Stimulated activated CD4-positive, alpha-beta T cell treated with anti-CD3 and anti-CD28 coated beads, Interleukin-2, amount 100 ng/mL, for 4 hours (primary cell): ENCODE measurements around the gene NOL9.
"Not testable (repeated sequence)": the region's sequence is repeated elsewhere in the genome, so short reads cannot be mapped to it uniquely, and the experiment has no call there.

Experiments used
- DNase-seq: peaks from one replicate; pipeline ENCODE4 v3.0.0-alpha.2; 2020; ENCODE audit warnings: low read depth

Gene NOL9

DNA sequence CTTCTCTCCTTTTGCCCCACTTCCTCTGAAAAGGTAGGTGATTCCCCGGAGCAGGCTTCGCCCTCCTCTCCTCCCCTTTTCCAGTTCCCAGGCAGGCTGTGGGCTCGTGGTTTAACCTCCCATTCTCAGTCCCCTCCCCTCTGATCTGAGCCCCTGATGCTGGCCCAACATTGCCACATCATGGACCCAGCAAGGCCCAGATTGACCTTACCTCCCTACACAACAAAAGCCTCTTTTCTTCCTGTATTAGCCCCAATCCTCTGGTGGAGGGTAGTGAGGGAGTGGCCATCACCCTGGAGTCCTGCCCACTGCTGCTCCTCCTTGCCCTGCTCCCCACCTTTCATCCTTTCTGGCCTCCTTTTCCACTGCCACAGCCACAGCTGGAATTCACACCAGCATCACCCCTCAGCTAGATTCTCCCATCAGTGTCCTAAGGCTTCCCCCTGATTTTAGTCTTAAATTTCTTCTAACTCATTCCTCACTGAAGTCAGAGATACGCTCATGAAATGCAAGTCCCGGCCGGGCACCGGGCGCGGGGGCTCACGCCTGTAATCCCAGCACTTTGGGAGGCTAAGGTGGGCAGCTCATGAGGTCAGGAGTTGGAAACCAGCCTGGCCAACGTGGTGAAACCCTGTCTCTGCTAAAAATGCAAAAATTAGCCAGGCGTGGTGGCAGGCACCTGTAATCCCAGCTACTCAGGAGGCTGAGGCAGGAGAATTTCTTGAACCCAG, 18.5 kb upstream of the NOL9 start:
- no peak for DNase-seq

DNA sequence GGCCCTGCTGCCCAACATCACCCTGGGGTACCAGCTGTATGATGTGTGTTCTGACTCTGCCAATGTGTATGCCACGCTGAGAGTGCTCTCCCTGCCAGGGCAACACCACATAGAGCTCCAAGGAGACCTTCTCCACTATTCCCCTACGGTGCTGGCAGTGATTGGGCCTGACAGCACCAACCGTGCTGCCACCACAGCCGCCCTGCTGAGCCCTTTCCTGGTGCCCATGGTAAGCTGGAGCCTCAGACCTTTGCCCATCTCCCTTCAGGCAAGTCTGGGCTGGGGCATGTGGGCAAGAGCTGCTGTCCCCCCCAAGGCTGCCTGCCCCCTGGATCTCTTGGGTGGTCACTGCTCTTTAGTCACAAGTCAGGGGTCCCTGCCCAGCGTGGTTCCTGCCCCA, 16.7 kb upstream of the NOL9 start:
- no peak for DNase-seq

- no peak for DNase-seq
Measured at GRCh38 chr1:6570100-6570499, 15.8 kb upstream of the NOL9 start.

GRCh38 chr1:6569033-6569432, 14.7 kb upstream of the NOL9 start:
- no peak for DNase-seq

GRCh38 chr1:6560267-6560666, 6.0 kb upstream of the NOL9 start:
- no peak for DNase-seq

DNA sequence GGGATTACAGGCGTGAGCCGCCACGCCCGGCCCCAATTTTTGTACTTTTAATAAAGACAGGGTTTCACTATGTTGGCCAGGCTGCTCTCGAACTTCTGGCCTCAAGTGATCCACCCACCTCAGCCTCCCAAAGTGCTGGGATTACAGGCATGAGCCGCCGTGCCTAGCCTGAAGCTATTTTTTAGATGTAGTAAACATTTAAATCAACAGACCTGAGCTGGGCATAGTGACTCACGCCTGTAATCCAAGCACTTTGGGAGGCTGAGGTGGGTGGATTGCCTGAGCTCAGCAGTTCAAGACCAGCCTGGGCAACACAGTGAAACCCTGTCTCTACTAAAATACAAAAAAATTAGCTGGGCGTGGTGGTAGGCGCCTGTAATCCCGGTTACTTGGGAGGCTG, 4.8 kb upstream of the NOL9 start:
- DNase-seq, result not testable (repeated sequence)

DNA sequence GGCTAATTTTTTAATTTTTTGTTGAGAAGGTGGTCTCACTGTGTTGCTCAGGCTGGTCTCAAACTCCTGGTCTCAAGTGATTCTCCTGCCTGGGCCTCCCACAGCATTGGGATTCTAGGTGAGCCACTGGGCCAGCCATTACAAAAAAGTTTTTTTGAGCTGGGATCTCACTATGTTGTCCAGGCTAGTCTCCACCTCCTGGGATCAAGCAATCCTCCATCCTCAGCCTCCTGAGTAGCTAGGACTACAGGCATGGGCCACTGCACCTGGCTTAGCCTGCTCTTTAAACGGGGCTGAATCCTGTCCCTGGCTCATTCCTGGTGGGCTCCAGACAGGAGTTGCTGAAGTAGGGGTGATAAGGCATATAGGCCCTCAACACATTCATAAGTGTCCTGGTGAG, 3.3 kb upstream of the NOL9 start:
- DNase-seq, result no peak

GRCh38 chr1:6554907-6555778, 830 bp upstream of the NOL9 start, which contains the start of gene TAS1R1:
Gene TAS1R1 (plus strand): TSS chr1:6555307. CDS start chr1:6555374, 67 bp downstream.
- DNase-seq, result no peak

GRCh38 chr1:6547301-6547700, 7.0 kb downstream of the NOL9 start:
- no peak for DNase-seq

GRCh38 chr1:6546326-6546725, 8.0 kb downstream of the NOL9 start:
- DNase-seq, result no peak

DNA sequence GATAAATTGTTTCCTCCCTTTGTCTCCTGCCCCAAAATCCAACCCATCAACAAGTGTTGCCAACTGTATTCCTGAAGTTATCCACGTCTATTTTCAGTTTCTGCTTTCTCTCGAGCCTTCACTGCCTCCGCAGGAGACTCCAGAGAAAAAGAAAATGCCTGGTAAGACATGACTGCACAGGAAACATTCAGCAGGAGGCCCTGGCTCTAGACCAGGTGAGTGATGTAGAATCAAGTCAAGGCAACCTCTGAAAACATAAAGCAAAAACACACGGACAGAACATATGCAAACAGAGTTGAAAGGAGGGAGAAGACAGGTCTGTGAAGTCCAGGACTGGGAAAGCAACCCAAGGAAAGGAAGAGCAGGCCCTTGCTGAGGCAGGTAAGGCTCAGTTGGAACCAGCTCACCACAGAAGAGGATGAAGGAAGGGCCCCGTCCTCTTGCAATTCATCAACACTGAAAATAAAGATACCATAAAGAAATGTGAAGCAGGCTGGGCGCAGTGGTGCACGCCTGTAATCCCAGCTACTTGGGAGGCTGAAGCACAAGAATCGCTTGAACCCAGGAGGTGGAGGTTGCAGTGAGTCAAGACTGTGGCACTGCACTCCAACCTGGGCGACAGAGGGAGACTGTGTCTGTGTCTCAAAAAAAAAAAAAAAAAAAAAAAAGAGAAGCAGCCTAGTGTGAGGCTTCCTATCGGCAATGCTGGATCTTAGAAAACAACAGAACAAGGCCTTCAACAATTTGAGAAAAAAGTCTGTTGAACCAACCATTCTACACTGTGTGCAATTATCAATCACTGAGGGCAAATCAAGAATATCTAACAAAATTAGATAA, 8.8 kb downstream of the NOL9 start:
- no peak for DNase-seq

- DNase-seq, result peak; percentile 2
Measured at GRCh38 chr1:6544831-6545230, 9.5 kb downstream of the NOL9 start.

- no peak for DNase-seq
Measured at GRCh38 chr1:6538956-6539355, 15.4 kb downstream of the NOL9 start.

DNA sequence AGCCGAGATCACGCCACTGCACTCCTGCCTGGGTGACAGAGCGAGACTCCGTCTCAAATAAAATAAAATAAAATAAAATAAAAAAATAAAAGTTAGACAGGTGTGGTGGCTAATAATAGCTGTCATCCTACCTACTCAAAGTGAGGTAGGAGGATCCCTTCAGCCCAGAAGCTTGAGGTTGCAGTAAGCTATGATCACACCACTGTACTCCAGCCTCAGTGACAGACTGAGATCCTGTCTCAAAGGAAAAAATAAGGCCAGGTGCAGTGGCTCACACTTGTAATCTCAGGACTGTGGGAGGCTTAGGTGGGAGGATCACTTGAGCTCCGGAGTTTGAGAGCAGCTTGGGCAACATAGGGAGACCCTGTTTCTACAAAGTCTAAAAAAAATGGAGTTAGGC, 18.0 kb downstream of the NOL9 start:
- no peak for DNase-seq

- DNase-seq, result no peak
Measured at GRCh38 chr1:6535214-6535613, 19.1 kb downstream of the NOL9 start.

GRCh38 chr1:6534248-6534822, 20.0 kb downstream of the NOL9 start:
- no peak for DNase-seq

DNA sequence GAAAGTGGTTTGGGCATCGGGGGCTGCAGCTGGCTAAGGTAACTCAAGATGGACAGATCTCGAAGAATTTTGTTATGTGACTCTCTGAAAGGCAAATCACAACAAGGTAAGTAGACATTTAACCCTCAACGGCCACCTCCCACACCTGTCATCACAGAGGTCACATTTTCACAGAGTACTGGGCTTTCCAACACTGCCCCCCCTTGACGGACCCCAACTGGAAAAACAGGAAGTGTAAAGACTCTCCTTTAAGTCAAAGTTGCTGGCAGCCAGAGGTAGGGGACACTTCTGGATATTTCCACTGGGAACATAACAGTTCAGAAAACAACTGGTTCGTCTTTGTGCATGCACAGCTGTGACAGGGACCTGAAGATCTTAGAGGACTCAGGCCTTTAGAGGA, 22.3 kb downstream of the NOL9 start:
- DNase-seq, result no peak

DNA sequence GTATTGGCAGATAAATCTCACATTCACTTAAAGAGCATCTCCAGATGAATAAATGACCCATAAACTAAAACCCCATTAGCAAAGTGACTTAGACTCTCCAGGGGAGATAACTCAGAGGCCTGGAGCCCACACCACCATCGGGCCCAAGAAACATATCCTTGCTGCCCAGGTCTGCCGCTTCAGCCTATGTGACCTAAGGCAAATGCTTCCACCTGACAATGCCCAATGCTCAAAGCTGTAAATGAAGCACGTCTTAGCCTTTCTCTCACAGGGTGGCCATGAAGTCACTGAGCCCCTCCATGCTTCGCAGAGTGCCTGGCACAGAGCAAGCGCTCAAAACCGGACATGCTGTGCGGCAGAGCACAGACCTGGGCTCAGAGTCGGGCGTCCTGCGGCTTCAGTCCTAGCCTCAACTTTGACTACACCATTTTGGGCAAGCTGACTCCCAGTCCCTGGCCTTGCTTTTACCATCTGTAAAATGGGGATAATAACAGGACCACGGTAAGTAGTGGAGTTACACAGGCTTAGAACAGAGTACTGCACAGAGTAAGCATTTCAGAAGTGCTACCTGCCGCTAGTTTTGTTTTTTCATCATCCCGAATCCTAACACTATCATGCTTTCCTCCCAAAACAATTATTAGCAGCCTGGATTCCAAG, 23.7 kb downstream of the NOL9 start:
- DNase-seq, result no peak

DNA sequence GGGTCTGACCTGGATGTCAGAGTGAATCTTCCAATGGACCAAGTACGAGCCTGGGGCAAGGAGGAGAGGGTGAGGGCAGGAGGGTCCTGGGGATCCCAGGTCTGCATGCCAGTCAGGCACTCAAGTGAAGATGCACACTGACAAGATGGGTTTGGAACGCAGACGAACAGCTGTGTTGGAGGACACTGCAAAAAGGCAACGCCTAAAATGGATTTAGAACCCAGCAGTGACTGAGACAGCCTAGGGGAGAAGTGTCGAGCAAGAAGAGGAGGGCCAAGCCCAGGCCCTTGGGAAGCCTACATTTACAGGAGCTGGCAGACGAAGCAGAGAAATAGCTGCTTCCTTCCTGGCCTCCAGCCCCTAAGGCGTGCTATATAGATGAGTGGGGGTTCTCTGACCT, 25.8 kb downstream of the NOL9 start:
- DNase-seq, result no peak

DNA sequence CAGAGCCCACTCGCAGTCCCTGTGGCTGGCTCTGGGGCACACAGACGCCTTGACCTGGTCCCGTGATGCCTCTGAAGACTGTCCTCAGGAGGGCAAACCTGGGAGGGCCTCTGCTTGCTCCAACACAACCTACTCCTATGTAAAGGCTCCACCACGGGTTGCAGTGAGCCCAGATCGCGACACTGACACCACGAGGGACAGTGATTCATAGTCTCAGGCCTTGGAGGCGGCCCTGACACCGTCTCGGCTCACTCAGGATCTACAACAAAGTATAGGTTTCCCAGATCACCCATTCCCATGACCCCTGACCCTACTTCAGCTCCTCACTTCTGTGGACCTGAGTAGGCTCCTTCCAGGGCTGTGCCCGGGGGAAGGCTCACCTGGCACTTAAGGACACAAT, 28.0 kb downstream of the NOL9 start:
- no peak for DNase-seq

- DNase-seq, result no peak
Measured at GRCh38 chr1:6523566-6523965, 30.7 kb downstream of the NOL9 start.

- DNase-seq, result no peak
Measured at GRCh38 chr1:6521536-6521935, 32.8 kb downstream of the NOL9 start.
